ACC112 (cell line): ENCODE measurements around the gene KHDC4.

ENCODE experiments used
- H2AFZ ChIP-seq: fragments of 200-600 bp; sonication (generic); one replicate; pipeline ENCODE4 v1.6.0; 2017; ENCODE audit warnings: antibody characterized with exemption, low read length; ENCODE audit not compliant: unreplicated experiment
- H3K27ac ChIP-seq: fragments of 200-600 bp; sonication (generic); 2 replicates; pipeline ENCODE4 v1.5.1; 2014; ENCODE audit warnings: low read depth, mild to moderate bottlenecking, antibody characterized with exemption, low read length, moderate library complexity
- H3K27me3 ChIP-seq: fragments of 200-600 bp; sonication (generic); 2 replicates; pipeline ENCODE4 v1.6.1; 2014; ENCODE audit warnings: mild to moderate bottlenecking, antibody characterized with exemption, low read length, moderate library complexity, mixed read lengths; ENCODE audit not compliant: insufficient read depth
- H3K36me3 ChIP-seq: fragments of 200-600 bp; sonication (generic); 2 replicates; pipeline ENCODE4 v1.6.1; 2016; ENCODE audit warnings: mild to moderate bottlenecking, antibody characterized with exemption, low read length, moderate library complexity, mixed read lengths; ENCODE audit not compliant: insufficient read depth
- H3K4me1 ChIP-seq: fragments of 200-600 bp; sonication (generic); one replicate; pipeline ENCODE4 v1.6.1; 2016; ENCODE audit warnings: low read length, mixed read lengths; ENCODE audit not compliant: insufficient read depth, unreplicated experiment, control insufficient read depth
- H3K4me3 ChIP-seq: fragments of 200-600 bp; sonication (generic); 2 replicates; pipeline ENCODE4 v1.5.1; 2014; ENCODE audit warnings: mild to moderate bottlenecking, low read depth, low read length
- H3K79me2 ChIP-seq: fragments of 200-600 bp; sonication (generic); one replicate; pipeline ENCODE4 v1.6.0; 2016; ENCODE audit warnings: low read length; ENCODE audit not compliant: control insufficient read depth, unreplicated experiment, insufficient read depth

KHDC4 gene

GRCh38 chr1:155864393-155864792 is 69.8 kb downstream of the KHDC4 start:
- no peak overlapping the region for H3K4me3 ChIP-seq
- H3K36me3 ChIP-seq: peaks cover 6% of the 10 kb centered on the region; the same call in 1 of the 2 replicates
- H3K27ac ChIP-seq: no peak overlapping the region
- H3K4me1 ChIP-seq: peaks cover 8% of the 10 kb centered on the region
- peaks cover 14% of the 10 kb centered on the region for H3K79me2 ChIP-seq
- H3K27me3 ChIP-seq: no peaks in the 10 kb centered on the region
- no peak overlapping the region for H2AFZ ChIP-seq
